GM12891 (cell line): ENCODE measurements around the gene OR9Q1.

Experiments used
- POLR2A ChIP-seq: IDR thresholded peaks from 2 replicates; pipeline ENCODE4 v1.6.1; 2011; ENCODE audit warnings: low read depth, low read length, control low read depth
- POLR2AphosphoS5 ChIP-seq: IDR thresholded peaks from 2 replicates; pipeline ENCODE4 v1.6.1; 2011; ENCODE audit warnings: low read depth, low read length, control low read depth
- POU2F2 ChIP-seq: IDR thresholded peaks from 2 replicates; pipeline ENCODE4 v1.6.1; 2011; ENCODE audit warnings: low read depth, mild to moderate bottlenecking, control low read depth, low read length, moderate library complexity
- TAF1 ChIP-seq: IDR thresholded peaks from 2 replicates; pipeline ENCODE4 v1.6.1; 2011; ENCODE audit warnings: low read depth, low read length, control low read depth

GRCh38 chr11:58023435-58023931 lies at the start of gene OR9Q1:
- TF ChIP-seq POLR2A (no peak), POLR2AphosphoS5 (no peak), TAF1 (no peak), POU2F2 (no peak)
